ENCODE data around the gene USP44.

DNA sequence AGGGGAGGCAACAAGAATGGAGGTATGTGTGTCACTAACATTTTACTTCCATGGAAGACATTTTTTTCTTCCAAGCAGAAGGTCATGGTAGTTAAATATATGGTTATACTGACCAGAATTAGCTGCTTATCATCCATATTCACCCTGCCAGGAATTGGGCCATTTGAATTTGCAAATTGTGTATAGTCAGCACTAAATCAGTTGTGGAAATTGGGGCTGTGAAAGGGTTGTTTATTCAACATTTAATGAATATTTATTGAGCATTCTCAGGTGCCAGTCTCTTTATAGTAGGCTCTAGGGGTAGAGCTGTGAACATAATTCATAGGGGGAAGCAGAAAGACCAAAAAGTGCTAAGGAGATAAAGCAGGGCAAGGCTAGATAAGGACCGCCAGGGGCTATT is 39.3 kb downstream of the USP44 start:
- TF ChIP-seq, protein P1, sequence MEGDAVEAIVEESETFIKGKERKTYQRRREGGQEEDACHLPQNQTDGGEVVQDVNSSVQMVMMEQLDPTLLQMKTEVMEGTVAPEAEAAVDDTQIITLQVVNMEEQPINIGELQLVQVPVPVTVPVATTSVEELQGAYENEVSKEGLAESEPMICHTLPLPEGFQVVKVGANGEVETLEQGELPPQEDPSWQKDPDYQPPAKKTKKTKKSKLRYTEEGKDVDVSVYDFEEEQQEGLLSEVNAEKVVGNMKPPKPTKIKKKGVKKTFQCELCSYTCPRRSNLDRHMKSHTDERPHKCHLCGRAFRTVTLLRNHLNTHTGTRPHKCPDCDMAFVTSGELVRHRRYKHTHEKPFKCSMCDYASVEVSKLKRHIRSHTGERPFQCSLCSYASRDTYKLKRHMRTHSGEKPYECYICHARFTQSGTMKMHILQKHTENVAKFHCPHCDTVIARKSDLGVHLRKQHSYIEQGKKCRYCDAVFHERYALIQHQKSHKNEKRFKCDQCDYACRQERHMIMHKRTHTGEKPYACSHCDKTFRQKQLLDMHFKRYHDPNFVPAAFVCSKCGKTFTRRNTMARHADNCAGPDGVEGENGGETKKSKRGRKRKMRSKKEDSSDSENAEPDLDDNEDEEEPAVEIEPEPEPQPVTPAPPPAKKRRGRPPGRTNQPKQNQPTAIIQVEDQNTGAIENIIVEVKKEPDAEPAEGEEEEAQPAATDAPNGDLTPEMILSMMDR (IDR thresholded peaks at IDR 0.05): no peak
- TF ChIP-seq POLR2A (IDR thresholded peaks at IDR 0.05): no peak

Measured in prostate gland (tissue), 2 donors.